Measurements from ENCODE around the gene PRPF31.

- TF ChIP-seq CTCF (IDR thresholded peaks at IDR 0.05 in 2 of 3, conservative IDR thresholded peaks at IDR 0.05 in 1 of 3; ENCODE audit: insufficient read depth in 2 of 3, low read depth in 1 of 3, low read length in 3 of 3) (no peak), NR2C1 (IDR thresholded peaks at IDR 0.05) (no peak), NR2C1 (tag; IDR thresholded peaks at IDR 0.05) (no peak), BRCA1 (IDR thresholded peaks at IDR 0.05) (no peak), BRCA1 (CRISPR knock-in tag; IDR thresholded peaks at IDR 0.05) (no peak)
- TF ChIP-seq, protein P1, sequence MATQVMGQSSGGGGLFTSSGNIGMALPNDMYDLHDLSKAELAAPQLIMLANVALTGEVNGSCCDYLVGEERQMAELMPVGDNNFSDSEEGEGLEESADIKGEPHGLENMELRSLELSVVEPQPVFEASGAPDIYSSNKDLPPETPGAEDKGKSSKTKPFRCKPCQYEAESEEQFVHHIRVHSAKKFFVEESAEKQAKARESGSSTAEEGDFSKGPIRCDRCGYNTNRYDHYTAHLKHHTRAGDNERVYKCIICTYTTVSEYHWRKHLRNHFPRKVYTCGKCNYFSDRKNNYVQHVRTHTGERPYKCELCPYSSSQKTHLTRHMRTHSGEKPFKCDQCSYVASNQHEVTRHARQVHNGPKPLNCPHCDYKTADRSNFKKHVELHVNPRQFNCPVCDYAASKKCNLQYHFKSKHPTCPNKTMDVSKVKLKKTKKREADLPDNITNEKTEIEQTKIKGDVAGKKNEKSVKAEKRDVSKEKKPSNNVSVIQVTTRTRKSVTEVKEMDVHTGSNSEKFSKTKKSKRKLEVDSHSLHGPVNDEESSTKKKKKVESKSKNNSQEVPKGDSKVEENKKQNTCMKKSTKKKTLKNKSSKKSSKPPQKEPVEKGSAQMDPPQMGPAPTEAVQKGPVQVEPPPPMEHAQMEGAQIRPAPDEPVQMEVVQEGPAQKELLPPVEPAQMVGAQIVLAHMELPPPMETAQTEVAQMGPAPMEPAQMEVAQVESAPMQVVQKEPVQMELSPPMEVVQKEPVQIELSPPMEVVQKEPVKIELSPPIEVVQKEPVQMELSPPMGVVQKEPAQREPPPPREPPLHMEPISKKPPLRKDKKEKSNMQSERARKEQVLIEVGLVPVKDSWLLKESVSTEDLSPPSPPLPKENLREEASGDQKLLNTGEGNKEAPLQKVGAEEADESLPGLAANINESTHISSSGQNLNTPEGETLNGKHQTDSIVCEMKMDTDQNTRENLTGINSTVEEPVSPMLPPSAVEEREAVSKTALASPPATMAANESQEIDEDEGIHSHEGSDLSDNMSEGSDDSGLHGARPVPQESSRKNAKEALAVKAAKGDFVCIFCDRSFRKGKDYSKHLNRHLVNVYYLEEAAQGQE (IDR thresholded peaks at IDR 0.05; ENCODE audit: borderline replicate concordance) = no peak
- TF ChIP-seq, protein P1 (CRISPR knock-in tag; IDR thresholded peaks at IDR 0.05; ENCODE audit: low read depth) = no peak
Observed at GRCh38 chr19:54114340-54115108, 1.0 kb upstream of the PRPF31 start.
